Raji (cell line): ENCODE measurements around the gene SHOC2.

ENCODE experiments used
- POLR2A ChIP-seq: IDR thresholded peaks from 2 replicates; pipeline ENCODE4 v1.6.1; 2011; ENCODE audit warnings: low read depth, low read length, control low read depth; ENCODE audit not compliant: insufficient read depth

The SHOC2 gene

GRCh38 chr10:111030042-111030750, 110.8 kb downstream of the SHOC2 start:
- TF ChIP-seq POLR2A: no peak

- TF ChIP-seq POLR2A: no peak
Measured at GRCh38 chr10:111034598-111035310, 115.3 kb downstream of the SHOC2 start.

GRCh38 chr10:111035542-111035941, 116.1 kb downstream of the SHOC2 start:
- TF ChIP-seq POLR2A: no peak

GRCh38 chr10:111037858-111038257, 118.5 kb downstream of the SHOC2 start:
- TF ChIP-seq POLR2A: no peak

- no peak for TF ChIP-seq POLR2A
Measured at GRCh38 chr10:111039522-111039921, 120.1 kb downstream of the SHOC2 start.

- TF ChIP-seq POLR2A: no peak
Measured at GRCh38 chr10:111057006-111057405, 137.6 kb downstream of the SHOC2 start.
